Measurements from ENCODE around the gene DTWD2.
"Not testable (repeated sequence)": the region's sequence is repeated elsewhere in the genome, so short reads cannot be mapped to it uniquely, and the experiment has no call there.

DTWD2 gene

DNA sequence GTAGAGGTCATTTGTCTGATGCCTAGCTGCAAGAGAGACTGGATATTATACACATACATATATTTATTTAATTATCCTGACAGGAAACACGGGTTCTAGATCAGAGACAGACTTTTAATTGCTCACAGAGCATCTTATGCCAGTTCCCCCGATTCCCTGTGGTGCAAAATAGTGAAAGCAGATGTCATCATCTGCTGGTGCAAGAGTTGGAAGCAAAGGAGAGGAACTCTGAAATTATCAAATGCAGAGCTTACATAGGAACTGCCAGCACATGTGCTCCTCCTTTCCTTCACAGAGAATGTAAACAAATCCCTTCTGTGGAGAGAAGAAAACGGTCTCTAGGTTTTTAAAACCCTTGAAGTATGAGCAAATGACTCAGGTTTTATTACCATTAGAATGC, 69.3 kb downstream of the DTWD2 start:
- no peaks in the 10 kb centered on the region for H3K36me3 ChIP-seq (ENCODE audit: control insufficient read depth in 2 of 2, insufficient read depth in 2 of 2, low read length in 2 of 2)
- no peak overlapping the region for H3K4me3 ChIP-seq (ENCODE audit: low read length in 2 of 2)
- H3K9ac ChIP-seq (ENCODE audit: low read length in 2 of 2): no peak overlapping the region
- H3K4me1 ChIP-seq (ENCODE audit: control insufficient read depth, insufficient read depth, low read length): no peaks in the 10 kb centered on the region
- no peaks in the 10 kb centered on the region for H3K9me3 ChIP-seq (ENCODE audit: control insufficient read depth in 2 of 2, low read length in 2 of 2)
- H3K27ac ChIP-seq (ENCODE audit: low read length): no peak overlapping the region
- H3K27me3 ChIP-seq (ENCODE audit: control insufficient read depth in 1 of 2, insufficient read depth in 2 of 2, low read length in 2 of 2): no peaks in the 10 kb centered on the region

DNA sequence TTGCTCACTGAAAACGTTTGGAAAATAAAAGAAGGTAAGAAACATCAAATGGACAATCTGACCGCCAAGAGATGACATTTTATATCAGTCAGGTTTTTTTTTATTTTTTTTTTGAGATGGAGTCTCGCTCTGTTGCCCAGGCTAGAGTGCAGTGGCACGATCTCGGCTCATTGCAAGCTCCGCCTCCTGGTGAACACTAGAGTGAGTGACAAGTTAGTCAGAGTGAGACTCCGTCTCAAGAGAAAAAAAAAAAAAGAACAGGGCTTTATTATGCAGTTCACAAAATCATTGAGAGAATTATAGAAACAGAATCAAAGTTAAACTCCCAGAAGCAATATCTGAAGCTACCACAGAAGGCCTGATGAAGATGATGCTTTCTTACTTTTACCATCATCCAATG, 70.1 kb downstream of the DTWD2 start:
- H3K4me1 ChIP-seq (ENCODE audit: control insufficient read depth, insufficient read depth, low read length): no peaks in the 10 kb centered on the region
- H3K27ac ChIP-seq (ENCODE audit: low read length): no peak overlapping the region
- H3K9ac ChIP-seq (ENCODE audit: low read length in 2 of 2): no peak overlapping the region
- H3K36me3 ChIP-seq (ENCODE audit: control insufficient read depth in 2 of 2, insufficient read depth in 2 of 2, low read length in 2 of 2): no peaks in the 10 kb centered on the region
- no peaks in the 10 kb centered on the region for H3K9me3 ChIP-seq (ENCODE audit: control insufficient read depth in 2 of 2, low read length in 2 of 2)
- no peak overlapping the region for H3K4me3 ChIP-seq (ENCODE audit: low read length in 2 of 2)
- no peaks in the 10 kb centered on the region for H3K27me3 ChIP-seq (ENCODE audit: control insufficient read depth in 1 of 2, insufficient read depth in 2 of 2, low read length in 2 of 2)

DNA sequence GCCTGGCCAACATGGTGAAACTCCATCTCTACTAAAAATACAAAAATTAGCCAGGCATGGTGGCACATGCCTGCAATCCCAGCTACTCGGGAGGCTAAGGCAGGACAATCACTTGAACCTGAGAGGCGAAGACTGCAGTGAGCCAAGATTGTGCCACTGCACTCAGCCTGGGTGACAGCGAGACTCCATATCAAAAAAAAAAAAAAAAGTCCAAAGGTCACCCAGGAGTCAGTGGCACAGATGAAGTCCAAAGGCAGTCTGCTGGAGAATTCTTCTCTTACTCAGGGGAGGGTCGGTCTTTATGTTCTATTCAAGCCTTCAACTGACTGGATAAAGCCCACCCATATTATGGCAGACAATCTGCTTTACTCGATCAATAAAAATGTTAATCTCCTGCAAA, 80.8 kb downstream of the DTWD2 start:
- not testable (repeated sequence) for H3K27ac ChIP-seq (ENCODE audit: low read length); H3K9ac ChIP-seq (ENCODE audit: low read length in 2 of 2); H3K27me3 ChIP-seq (ENCODE audit: control insufficient read depth in 1 of 2, insufficient read depth in 2 of 2, low read length in 2 of 2); H3K4me3 ChIP-seq (ENCODE audit: low read length in 2 of 2); H3K9me3 ChIP-seq (ENCODE audit: control insufficient read depth in 2 of 2, low read length in 2 of 2); H3K36me3 ChIP-seq (ENCODE audit: control insufficient read depth in 2 of 2, insufficient read depth in 2 of 2, low read length in 2 of 2); H3K4me1 ChIP-seq (ENCODE audit: control insufficient read depth, insufficient read depth, low read length)

DNA sequence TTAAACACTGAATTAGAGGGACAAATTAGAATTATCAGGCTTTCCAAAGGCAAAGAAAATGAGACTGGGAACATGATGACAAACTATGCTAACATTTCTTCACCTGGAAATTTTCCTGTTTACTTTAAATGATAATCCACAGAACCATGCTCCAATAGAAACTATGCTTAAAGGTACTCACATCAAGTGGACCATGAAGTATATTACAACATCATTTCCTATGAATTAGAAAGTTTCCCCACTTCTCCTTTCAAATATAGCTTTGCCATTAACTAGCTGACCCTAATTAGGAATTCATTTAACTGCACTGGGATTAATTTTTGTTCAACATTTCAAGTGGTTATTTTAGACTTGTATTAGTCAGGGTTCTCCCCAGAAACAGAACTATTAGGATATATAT, 81.4 kb downstream of the DTWD2 start:
- Histone ChIP-seq H3K4me3 (ENCODE audit: low read length in 2 of 2) (no peak overlapping the region), H3K36me3 (ENCODE audit: control insufficient read depth in 2 of 2, insufficient read depth in 2 of 2, low read length in 2 of 2) (no peaks in the 10 kb centered on the region), H3K27ac (ENCODE audit: low read length) (no peak overlapping the region), H3K9ac (ENCODE audit: low read length in 2 of 2) (no peak overlapping the region), H3K4me1 (ENCODE audit: control insufficient read depth, insufficient read depth, low read length) (no peaks in the 10 kb centered on the region), H3K27me3 (ENCODE audit: control insufficient read depth in 1 of 2, insufficient read depth in 2 of 2, low read length in 2 of 2) (no peaks in the 10 kb centered on the region), H3K9me3 (ENCODE audit: control insufficient read depth in 2 of 2, low read length in 2 of 2) (no peaks in the 10 kb centered on the region)

DNA sequence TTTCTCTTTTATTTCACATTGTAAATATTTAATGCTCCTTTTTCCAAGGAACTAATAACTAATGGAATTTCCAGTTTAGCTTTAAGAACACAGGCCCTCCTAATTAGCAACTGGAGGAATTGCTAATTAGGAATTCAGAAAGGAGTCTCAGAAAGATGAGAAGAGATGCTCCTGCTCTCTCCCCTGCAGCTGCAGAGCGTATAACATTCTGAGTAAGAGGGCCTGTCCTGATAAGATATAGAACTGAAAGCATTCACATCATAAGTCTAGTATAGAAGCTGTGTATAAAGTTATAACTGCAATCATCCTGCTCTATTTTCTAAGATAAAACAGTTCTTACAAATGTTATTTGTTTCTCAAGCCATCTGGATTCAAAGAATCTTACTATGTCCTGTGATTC, 83.2 kb downstream of the DTWD2 start:
- H3K9ac ChIP-seq (ENCODE audit: low read length in 2 of 2): no peak overlapping the region
- H3K36me3 ChIP-seq (ENCODE audit: control insufficient read depth in 2 of 2, insufficient read depth in 2 of 2, low read length in 2 of 2): no peaks in the 10 kb centered on the region
- H3K4me1 ChIP-seq (ENCODE audit: control insufficient read depth, insufficient read depth, low read length): no peaks in the 10 kb centered on the region
- H3K27me3 ChIP-seq (ENCODE audit: control insufficient read depth in 1 of 2, insufficient read depth in 2 of 2, low read length in 2 of 2): no peaks in the 10 kb centered on the region
- no peak overlapping the region for H3K4me3 ChIP-seq (ENCODE audit: low read length in 2 of 2)
- no peaks in the 10 kb centered on the region for H3K9me3 ChIP-seq (ENCODE audit: control insufficient read depth in 2 of 2, low read length in 2 of 2)
- H3K27ac ChIP-seq (ENCODE audit: low read length): no peak overlapping the region

DNA sequence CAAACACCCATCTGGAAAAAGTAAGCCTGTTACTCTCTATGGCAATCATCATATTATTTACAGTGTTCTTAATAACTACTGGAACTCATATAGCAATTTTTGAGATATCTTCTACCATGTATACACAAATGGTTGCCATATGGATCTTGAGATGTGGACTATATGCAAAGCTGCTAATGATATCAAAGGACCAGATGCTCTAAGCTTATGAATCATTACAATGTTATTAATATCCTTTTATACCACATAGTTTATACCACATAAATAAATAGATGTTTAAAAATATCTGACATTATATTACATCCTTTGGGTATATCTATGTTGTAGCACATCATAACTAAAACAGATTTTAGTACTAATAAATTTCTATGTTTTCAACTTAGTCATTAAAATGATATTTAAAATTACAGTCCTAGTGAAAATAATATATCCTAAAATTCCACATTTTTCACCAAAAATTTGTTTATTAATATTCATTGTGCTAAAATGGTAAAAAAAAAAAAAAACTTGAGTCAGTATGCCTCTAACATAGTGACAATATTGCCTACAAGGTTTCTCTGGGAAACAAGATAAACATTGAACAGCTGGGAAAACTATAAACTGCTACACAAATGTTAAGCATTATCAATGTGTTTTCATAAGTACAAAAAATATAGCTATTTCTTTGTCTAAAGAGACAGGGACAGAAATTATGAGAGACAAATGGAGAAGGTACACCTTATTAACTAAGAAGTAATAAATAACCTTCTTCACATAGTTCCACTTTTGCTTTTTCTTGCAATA, 85.5 kb downstream of the DTWD2 start:
- Histone ChIP-seq H3K4me1 (ENCODE audit: control insufficient read depth, insufficient read depth, low read length) (no peaks in the 10 kb centered on the region), H3K27ac (ENCODE audit: low read length) (no peak overlapping the region), H3K9ac (ENCODE audit: low read length in 2 of 2) (no peak overlapping the region), H3K9me3 (ENCODE audit: control insufficient read depth in 2 of 2, low read length in 2 of 2) (no peaks in the 10 kb centered on the region), H3K27me3 (ENCODE audit: control insufficient read depth in 1 of 2, insufficient read depth in 2 of 2, low read length in 2 of 2) (no peaks in the 10 kb centered on the region), H3K4me3 (ENCODE audit: low read length in 2 of 2) (no peak overlapping the region), H3K36me3 (ENCODE audit: control insufficient read depth in 2 of 2, insufficient read depth in 2 of 2, low read length in 2 of 2) (no peaks in the 10 kb centered on the region)

DNA sequence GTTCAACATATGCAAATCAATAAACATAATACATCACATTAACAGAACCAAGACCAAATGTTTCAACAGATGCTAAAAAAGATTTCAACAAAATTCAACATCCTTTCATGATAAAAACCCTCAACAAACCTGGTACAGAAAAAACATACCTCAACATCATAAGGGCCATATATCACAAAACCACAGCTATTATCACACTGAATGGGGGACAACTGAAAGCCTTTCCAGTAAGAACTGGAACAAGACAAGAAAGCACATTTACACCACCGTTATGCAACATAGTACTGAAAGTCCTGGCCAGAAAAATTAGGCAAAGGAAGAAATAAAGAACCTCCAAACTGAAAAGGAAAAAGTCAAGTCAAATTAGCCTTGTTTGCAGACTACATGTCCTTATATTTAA, 93.6 kb downstream of the DTWD2 start:
- no peaks in the 10 kb centered on the region for H3K4me1 ChIP-seq (ENCODE audit: control insufficient read depth, insufficient read depth, low read length)
- H3K36me3 ChIP-seq (ENCODE audit: control insufficient read depth in 2 of 2, insufficient read depth in 2 of 2, low read length in 2 of 2): no peaks in the 10 kb centered on the region
- no peaks in the 10 kb centered on the region for H3K9me3 ChIP-seq (ENCODE audit: control insufficient read depth in 2 of 2, low read length in 2 of 2)
- H3K27me3 ChIP-seq (ENCODE audit: control insufficient read depth in 1 of 2, insufficient read depth in 2 of 2, low read length in 2 of 2): no peaks in the 10 kb centered on the region
- no peak overlapping the region for H3K27ac ChIP-seq (ENCODE audit: low read length)
- H3K9ac ChIP-seq (ENCODE audit: low read length in 2 of 2): no peak overlapping the region
- H3K4me3 ChIP-seq (ENCODE audit: low read length in 2 of 2): no peak overlapping the region

DNA sequence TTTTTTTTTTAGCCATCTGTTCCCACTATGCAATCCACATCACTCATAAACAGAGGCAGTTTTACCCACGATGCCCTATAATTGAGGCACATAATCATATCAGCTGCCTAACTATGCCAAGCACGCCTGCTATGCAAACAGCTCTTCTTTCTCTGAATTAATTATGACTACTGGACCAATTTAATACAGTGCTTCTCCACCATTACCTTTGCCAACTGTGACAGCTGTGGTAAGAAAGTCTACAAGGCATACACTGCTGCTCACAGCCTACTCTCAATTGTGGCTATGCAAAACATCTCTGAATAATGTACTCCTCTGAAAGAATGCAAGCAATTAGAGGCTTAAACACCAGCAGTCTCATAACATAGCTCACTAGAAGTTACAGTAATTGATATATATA, 97.1 kb downstream of the DTWD2 start:
- Histone ChIP-seq H3K9me3 (ENCODE audit: control insufficient read depth in 2 of 2, low read length in 2 of 2) (no peaks in the 10 kb centered on the region), H3K4me1 (ENCODE audit: control insufficient read depth, insufficient read depth, low read length) (no peaks in the 10 kb centered on the region), H3K27ac (ENCODE audit: low read length) (no peak overlapping the region), H3K27me3 (ENCODE audit: control insufficient read depth in 1 of 2, insufficient read depth in 2 of 2, low read length in 2 of 2) (no peaks in the 10 kb centered on the region), H3K4me3 (ENCODE audit: low read length in 2 of 2) (no peak overlapping the region), H3K36me3 (ENCODE audit: control insufficient read depth in 2 of 2, insufficient read depth in 2 of 2, low read length in 2 of 2) (no peaks in the 10 kb centered on the region), H3K9ac (ENCODE audit: low read length in 2 of 2) (no peak overlapping the region)

DNA sequence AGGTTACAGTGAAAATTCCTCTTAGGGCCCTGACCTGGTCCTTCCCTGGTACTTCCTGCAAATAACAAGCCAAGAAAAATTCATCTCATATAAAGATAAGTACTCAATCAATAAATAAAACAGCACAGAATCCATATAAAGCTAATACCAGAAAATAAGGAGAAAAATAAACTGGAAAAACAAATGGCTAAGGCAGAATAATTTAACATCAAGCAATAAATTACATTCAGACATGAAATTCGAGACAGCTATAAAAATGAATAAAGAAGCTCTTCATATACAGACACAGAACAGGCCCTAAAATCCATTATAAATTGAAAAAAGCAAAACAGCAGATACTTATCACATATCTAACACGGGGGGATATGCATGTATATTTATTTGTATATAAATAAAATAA, 99.2 kb downstream of the DTWD2 start:
- Histone ChIP-seq H3K4me1 (ENCODE audit: control insufficient read depth, insufficient read depth, low read length) (no peaks in the 10 kb centered on the region), H3K27ac (ENCODE audit: low read length) (no peak overlapping the region), H3K9ac (ENCODE audit: low read length in 2 of 2) (no peak overlapping the region), H3K4me3 (ENCODE audit: low read length in 2 of 2) (no peak overlapping the region), H3K27me3 (ENCODE audit: control insufficient read depth in 1 of 2, insufficient read depth in 2 of 2, low read length in 2 of 2) (no peaks in the 10 kb centered on the region), H3K9me3 (ENCODE audit: control insufficient read depth in 2 of 2, low read length in 2 of 2) (no peaks in the 10 kb centered on the region), H3K36me3 (ENCODE audit: control insufficient read depth in 2 of 2, insufficient read depth in 2 of 2, low read length in 2 of 2) (no peaks in the 10 kb centered on the region)

DNA sequence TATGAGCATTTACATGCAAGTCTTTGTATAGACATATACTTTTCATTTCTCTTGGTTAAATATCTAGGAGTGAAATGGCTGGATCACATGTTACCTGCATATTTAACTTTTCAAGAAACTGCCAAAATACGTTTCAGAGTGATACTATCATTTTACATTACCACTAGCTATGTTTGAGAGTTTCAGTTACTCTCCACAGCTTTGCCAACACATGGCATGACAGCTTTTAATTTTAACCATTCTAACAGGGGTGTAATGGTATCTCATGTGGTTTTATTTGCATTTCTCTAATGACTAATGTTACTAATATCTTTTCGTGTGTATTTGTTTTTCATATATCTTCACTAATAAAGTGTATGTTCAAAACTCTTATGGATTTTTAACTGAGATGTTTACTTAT, 99.8 kb downstream of the DTWD2 start:
- H3K36me3 ChIP-seq (ENCODE audit: control insufficient read depth in 2 of 2, insufficient read depth in 2 of 2, low read length in 2 of 2): no peaks in the 10 kb centered on the region
- H3K9ac ChIP-seq (ENCODE audit: low read length in 2 of 2): no peak overlapping the region
- no peaks in the 10 kb centered on the region for H3K27me3 ChIP-seq (ENCODE audit: control insufficient read depth in 1 of 2, insufficient read depth in 2 of 2, low read length in 2 of 2)
- H3K4me1 ChIP-seq (ENCODE audit: control insufficient read depth, insufficient read depth, low read length): no peaks in the 10 kb centered on the region
- no peak overlapping the region for H3K4me3 ChIP-seq (ENCODE audit: low read length in 2 of 2)
- H3K9me3 ChIP-seq (ENCODE audit: control insufficient read depth in 2 of 2, low read length in 2 of 2): no peaks in the 10 kb centered on the region
- no peak overlapping the region for H3K27ac ChIP-seq (ENCODE audit: low read length)

DNA sequence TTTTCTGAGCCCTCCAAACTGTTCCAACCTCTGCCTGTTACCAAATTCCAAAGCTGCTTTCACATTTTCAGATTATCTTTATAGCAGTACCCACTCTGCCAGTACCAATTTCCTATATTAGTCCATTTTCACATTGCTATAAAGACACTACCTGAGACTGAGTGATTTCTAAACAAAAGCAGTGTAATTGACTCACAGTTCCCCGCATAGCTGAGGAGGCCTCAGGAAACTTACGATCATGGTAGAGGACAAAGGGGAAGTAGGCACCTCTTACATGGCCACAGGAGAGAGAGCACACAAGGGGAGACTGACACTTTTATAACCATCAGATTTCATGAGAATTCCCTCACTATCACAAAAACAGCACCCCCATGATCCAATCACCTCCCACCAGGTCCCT, 105.0 kb downstream of the DTWD2 start:
- no peaks in the 10 kb centered on the region for H3K27me3 ChIP-seq (ENCODE audit: control insufficient read depth in 1 of 2, insufficient read depth in 2 of 2, low read length in 2 of 2)
- peaks cover 0 to 2% of the 10 kb centered on the region in 2 donors for H3K9me3 ChIP-seq (ENCODE audit: control insufficient read depth in 2 of 2, low read length in 2 of 2)
- no peaks in the 10 kb centered on the region for H3K4me1 ChIP-seq (ENCODE audit: control insufficient read depth, insufficient read depth, low read length)
- H3K9ac ChIP-seq (ENCODE audit: low read length in 2 of 2): no peak overlapping the region
- no peak overlapping the region for H3K4me3 ChIP-seq (ENCODE audit: low read length in 2 of 2)
- no peak overlapping the region for H3K27ac ChIP-seq (ENCODE audit: low read length)
- H3K36me3 ChIP-seq (ENCODE audit: control insufficient read depth in 2 of 2, insufficient read depth in 2 of 2, low read length in 2 of 2): no peaks in the 10 kb centered on the region

Measured in stomach smooth muscle (tissue), 2 donors.